Epithelial cell of esophagus (primary cell): Measurements from ENCODE around the gene ETFA.

Experiments used
- DNase-seq: peaks from one replicate; pipeline ENCODE4 v3.0.0; 2010; ENCODE audit warnings: low read depth
- H3K4me3 ChIP-seq: 2 replicates; pipeline ENCODE4 v1.5.1; 2011; ENCODE audit warnings: mild to moderate bottlenecking, low read length, control low read depth
- TF ChIP-seq, protein P1 (sequence below): IDR thresholded peaks from 2 replicates; pipeline ENCODE4 v1.5.1; 2011; ENCODE audit warnings: low read depth, mild to moderate bottlenecking, low read length, control low read depth, inconsistent platforms; ENCODE audit not compliant: insufficient read depth; ENCODE audit errors: missing control alignments

The ETFA gene

DNA sequence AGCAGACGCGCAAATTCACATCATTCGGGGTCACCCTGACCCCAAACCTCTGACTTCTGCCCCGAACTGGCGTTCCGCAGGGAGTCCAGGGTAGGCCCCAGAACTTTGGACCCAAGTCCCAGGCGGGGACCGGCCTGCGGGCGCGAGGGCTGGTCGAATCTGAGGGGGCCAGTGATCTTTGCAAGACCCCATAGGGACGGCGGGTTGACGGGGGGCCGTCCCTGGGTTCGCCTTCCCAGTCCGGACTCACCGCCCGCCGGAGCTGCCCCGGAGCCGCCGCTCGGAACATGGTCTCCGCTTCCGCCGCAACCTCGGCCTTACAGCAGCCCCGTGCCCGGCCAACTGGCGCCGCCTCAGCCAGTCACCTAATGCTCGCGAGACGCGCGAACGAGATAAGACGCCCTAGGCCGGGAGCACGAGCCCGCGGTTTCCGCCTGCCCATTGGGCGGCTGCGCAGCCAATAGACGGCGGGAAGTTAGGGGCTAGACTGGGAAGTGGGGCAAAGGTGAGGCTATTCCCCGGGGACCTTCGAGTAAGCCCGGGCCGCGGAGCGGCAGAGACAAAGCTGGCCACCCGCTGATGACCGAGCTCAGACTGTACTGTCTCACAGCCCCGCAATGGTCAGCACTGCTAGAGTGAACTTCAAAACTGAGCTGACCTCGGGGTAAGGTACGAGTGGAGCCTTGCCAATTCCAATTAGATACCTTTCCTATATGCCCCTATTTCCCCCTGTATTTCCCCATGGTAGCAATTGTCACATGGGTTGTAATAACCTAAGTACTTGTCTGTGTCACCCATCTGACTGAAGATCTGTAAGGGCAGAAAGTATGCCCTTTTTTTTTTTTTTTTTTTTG is at the start of gene ETFA:
TSS of gene ETFA (minus strand) at position 370 of the 854 bp plus-strand sequence. CDS start at position 289, 81 bp downstream.
- H3K4me3 ChIP-seq: peak within 1 kb of the TSS; percentile 96
- peak; percentile 96 for DNase-seq
- TF ChIP-seq, protein P1, sequence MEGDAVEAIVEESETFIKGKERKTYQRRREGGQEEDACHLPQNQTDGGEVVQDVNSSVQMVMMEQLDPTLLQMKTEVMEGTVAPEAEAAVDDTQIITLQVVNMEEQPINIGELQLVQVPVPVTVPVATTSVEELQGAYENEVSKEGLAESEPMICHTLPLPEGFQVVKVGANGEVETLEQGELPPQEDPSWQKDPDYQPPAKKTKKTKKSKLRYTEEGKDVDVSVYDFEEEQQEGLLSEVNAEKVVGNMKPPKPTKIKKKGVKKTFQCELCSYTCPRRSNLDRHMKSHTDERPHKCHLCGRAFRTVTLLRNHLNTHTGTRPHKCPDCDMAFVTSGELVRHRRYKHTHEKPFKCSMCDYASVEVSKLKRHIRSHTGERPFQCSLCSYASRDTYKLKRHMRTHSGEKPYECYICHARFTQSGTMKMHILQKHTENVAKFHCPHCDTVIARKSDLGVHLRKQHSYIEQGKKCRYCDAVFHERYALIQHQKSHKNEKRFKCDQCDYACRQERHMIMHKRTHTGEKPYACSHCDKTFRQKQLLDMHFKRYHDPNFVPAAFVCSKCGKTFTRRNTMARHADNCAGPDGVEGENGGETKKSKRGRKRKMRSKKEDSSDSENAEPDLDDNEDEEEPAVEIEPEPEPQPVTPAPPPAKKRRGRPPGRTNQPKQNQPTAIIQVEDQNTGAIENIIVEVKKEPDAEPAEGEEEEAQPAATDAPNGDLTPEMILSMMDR: no peak

DNA sequence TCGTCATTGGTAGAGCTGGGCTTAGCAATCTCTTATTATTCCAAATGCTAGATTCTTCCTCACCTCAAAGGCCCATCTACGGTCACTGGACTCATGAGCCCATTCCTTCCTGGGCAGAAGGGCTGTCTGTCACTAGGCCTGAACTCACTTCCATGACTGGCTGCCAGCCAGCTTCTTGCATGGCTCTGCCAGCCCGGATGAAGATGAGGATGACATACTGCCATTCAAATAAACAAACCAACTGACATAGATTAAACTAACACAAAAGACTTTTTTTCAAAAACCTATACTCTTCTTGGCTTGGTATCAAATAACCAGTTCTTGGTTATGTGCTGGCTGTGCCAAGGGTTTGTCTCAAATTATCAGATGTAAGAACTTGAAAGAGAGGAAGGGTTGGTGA is 49.1 kb upstream of the ETFA start:
- H3K4me3 ChIP-seq: no peak overlapping the region
- TF ChIP-seq, protein P1: no peak
- DNase-seq: no peak

DNA sequence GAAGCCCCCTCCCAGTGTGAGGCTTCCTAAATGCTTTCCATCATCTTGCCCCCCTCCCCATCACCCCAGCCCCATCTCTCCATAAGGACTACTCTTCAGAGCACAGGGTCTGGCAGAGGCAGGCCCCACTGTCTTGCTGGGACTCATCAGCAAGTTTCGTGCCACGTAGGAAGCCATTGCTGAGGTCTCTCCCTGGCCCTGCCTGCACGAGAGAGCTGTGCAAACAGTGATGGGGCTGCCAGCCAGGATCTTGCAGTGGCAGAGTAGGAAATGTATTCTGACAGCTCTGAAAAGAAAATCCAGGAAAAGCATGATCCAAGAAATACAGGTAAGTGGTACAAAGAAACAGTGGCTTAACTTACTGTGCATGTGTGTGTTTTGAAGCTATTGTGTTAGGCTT is 47.9 kb upstream of the ETFA start:
- TF ChIP-seq, protein P1: no peak
- DNase-seq: no peak
- no peak overlapping the region for H3K4me3 ChIP-seq

DNA sequence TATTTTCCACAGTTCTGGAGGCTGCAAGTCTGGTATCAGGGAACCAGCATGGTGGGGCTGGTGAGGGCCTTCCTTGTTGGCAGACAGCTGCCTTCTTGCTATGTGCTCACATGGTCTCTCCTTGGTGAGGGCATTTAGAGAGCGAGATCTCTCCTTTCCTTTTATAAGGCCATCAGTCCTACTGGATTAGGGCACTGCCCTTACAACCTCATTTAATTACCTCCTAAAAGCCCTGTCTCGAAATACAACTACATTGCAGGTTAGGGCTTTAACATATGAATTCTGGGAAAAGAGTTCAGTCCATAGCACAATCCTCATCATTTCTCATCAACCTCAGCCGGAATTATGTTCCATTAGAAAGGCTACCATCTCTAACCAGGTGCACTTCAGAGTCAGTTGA is 47.2 kb upstream of the ETFA start:
- no peak for DNase-seq
- TF ChIP-seq, protein P1: no peak
- no peak overlapping the region for H3K4me3 ChIP-seq

DNA sequence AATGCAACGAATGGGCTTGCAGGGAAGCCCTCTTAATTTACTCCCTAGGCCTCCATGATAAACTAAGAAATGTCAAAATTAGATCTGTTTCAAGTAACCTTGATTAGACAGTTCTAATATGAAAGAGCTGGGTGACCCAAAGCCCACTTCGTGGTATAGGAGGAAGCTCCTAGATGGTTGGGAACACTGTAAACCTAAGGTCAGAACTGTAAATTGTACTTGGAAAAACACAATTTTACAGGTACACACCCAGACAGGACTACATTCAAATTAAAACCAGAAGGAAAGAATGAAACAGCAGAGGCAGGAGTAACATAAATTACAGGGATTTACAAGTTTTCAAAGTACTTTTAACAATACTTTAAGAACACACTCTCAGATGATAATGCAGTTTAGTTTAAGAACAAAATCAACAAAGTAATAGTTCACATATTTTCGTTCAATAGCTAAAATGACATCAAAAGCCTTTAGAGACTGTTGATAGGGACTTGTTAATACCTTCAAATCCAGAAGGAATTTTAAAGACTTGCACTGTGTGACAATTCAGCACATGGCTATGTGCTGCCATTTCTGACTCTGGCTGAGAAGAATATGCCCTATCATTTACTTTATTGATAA is 43.7 kb upstream of the ETFA start:
- TF ChIP-seq, protein P1: no peak
- DNase-seq: no peak
- H3K4me3 ChIP-seq: no peak overlapping the region

DNA sequence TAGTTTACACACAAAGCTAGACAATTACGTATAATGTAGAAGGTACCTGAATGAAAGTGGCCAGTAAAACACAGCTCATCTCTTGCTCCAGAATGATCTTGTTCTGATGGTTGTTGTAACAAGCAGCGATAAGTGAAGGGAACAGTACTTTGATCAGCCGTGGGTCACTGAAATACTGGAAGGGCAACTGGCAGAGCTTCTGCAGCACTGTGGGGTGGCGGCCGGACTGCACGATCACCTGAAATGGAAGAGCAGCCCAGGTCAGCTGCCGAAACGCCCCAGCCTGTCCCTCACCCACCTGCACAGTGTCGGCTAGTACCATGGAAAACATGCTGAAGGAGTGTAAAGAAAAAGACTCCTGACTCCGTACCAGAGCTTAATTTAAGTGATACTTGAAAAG is 42.6 kb upstream of the ETFA start:
- TF ChIP-seq, protein P1: no peak
- no peak overlapping the region for H3K4me3 ChIP-seq
- DNase-seq: no peak
